Activated T-cell treated with anti-CD3 and anti-CD28 coated beads for 48 hours (primary cell): ENCODE measurements around the gene COL23A1.

Experiments
- DNase-seq: peaks from one replicate; pipeline ENCODE4 v3.0.0-alpha.2; 2020; ENCODE audit warnings: low read depth

COL23A1 gene

GRCh38 chr5:178357121-178357521, 233.1 kb downstream of the COL23A1 start:
- DNase-seq, result no peak

GRCh38 chr5:178356431-178356872, 233.7 kb downstream of the COL23A1 start:
- DNase-seq, result no peak

GRCh38 chr5:178355671-178356070, 234.5 kb downstream of the COL23A1 start:
- no peak for DNase-seq

GRCh38 chr5:178353461-178353860, 236.7 kb downstream of the COL23A1 start:
- DNase-seq, result no peak

GRCh38 chr5:178352035-178352349, 238.2 kb downstream of the COL23A1 start:
- DNase-seq, result no peak

GRCh38 chr5:178351221-178352034, 238.8 kb downstream of the COL23A1 start:
- no peak for DNase-seq

- no peak for DNase-seq
Measured at GRCh38 chr5:178350361-178351220, 239.6 kb downstream of the COL23A1 start.

GRCh38 chr5:178349625-178350353, 240.4 kb downstream of the COL23A1 start:
- no peak for DNase-seq

GRCh38 chr5:178349075-178349511, 241.1 kb downstream of the COL23A1 start:
- DNase-seq, result no peak

GRCh38 chr5:178348356-178349074, 241.7 kb downstream of the COL23A1 start:
- DNase-seq, result no peak

GRCh38 chr5:178347956-178348355, 242.2 kb downstream of the COL23A1 start:
- no peak for DNase-seq

- DNase-seq, result no peak
Measured at GRCh38 chr5:178346607-178347334, 243.4 kb downstream of the COL23A1 start.

GRCh38 chr5:178343306-178343705, 246.9 kb downstream of the COL23A1 start:
- no peak for DNase-seq

- DNase-seq, result no peak
Measured at GRCh38 chr5:178341851-178342140, 248.4 kb downstream of the COL23A1 start.

- no peak for DNase-seq
Measured at GRCh38 chr5:178341091-178341850, 248.9 kb downstream of the COL23A1 start.

GRCh38 chr5:178340637-178341036, 249.6 kb downstream of the COL23A1 start:
- no peak for DNase-seq

GRCh38 chr5:178340187-178340586, 250.0 kb downstream of the COL23A1 start:
- DNase-seq, result no peak

- no peak for DNase-seq
Measured at GRCh38 chr5:178339272-178339671, 250.9 kb downstream of the COL23A1 start.

- DNase-seq, result no peak
Measured at GRCh38 chr5:178338750-178339144, 251.4 kb downstream of the COL23A1 start.

GRCh38 chr5:178338126-178338749, 252.0 kb downstream of the COL23A1 start:
- no peak for DNase-seq
